DND-41 (cell line): ENCODE measurements around the gene FAM187B.

Experiments
- EZH2 ChIP-seq: IDR thresholded peaks from 3 replicates; pipeline ENCODE4 v1.6.1; 2012; ENCODE audit warnings: borderline replicate concordance, low read depth, mild to moderate bottlenecking, moderate library complexity, low read length, inconsistent platforms; ENCODE audit not compliant: severe bottlenecking
- TF ChIP-seq, protein P1 (sequence below): IDR thresholded peaks from 2 replicates; pipeline ENCODE4 v1.5.1; 2012; ENCODE audit warnings: borderline replicate concordance, low read length, moderate library complexity, mild to moderate bottlenecking; ENCODE audit not compliant: poor library complexity, severe bottlenecking; ENCODE audit errors: extremely low read depth

DNA sequence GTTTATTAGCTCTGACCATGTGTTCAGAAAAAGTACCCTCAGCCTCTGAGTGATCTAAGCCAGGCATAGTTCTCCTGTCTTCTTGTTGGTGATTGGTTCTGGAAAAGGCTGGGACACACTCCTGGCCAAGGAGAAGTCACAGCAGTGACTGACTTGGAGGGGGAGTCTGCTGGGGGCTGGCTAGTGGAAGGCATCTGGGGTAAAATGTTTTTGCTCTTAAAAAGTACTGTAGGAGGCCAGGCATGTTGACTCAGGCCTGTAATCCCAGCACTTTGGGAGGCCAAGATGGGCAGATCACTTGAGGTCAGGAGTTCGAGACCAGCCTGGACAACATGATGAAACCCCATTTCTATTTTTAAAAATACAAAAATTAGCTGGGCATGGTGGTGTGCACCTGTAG, 21.7 kb downstream of the FAM187B start:
- TF ChIP-seq, protein P1, sequence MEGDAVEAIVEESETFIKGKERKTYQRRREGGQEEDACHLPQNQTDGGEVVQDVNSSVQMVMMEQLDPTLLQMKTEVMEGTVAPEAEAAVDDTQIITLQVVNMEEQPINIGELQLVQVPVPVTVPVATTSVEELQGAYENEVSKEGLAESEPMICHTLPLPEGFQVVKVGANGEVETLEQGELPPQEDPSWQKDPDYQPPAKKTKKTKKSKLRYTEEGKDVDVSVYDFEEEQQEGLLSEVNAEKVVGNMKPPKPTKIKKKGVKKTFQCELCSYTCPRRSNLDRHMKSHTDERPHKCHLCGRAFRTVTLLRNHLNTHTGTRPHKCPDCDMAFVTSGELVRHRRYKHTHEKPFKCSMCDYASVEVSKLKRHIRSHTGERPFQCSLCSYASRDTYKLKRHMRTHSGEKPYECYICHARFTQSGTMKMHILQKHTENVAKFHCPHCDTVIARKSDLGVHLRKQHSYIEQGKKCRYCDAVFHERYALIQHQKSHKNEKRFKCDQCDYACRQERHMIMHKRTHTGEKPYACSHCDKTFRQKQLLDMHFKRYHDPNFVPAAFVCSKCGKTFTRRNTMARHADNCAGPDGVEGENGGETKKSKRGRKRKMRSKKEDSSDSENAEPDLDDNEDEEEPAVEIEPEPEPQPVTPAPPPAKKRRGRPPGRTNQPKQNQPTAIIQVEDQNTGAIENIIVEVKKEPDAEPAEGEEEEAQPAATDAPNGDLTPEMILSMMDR = no peak
- TF ChIP-seq EZH2 = no peak
